Amygdala (tissue), 56 donors: Measurements from ENCODE around the gene SMIM15.
"Not testable (repeated sequence)": the region's sequence is repeated elsewhere in the genome, so short reads cannot be mapped to it uniquely, and the experiment has no call there.

Experiments used
- DNase-seq, 56 donors: peaks; one replicate each; lab custom pipeline; 2025; lab: John Stamatoyannopoulos, UW

The SMIM15 gene

DNA sequence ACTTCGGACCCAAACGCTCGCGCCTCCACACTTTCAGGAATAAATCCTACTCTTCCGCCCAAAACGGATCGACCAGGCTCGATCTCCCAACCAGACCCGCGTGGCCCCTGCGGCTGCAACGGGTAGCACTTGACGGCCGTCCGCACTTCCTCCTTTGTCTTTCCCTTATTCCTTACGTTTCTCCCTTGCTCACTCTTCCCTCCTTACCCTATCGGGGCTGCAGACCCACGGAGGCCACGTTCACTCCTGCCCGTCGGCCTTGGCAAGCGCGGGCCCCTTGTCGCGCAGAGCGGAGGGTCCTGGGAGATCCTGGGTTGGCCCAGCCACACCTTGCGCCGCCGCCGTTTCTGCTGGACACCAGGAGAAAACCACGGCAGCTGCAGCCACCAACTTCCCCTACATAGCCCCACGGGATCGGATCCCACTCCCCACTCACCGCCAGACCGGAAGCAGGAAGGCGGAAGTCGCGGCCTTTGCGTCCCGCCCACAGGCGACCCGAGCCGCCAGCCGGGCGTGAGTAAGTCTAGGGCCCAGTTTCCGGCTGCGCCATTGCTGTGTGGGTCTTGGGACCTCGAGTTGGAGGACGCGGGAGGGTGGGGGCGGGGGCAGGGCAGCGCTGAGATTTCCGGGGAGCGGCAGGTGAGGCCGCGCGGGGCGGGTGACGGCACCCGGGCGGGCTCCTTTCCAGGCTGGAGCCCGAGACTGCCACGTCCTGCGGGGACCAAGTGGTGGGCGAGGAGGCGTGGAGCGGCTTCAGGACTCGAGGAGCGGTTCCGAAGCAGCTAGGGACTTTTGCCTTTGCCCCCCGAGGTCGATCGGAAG lies at the start of gene SMIM15:
TSS of gene SMIM15 (minus strand) at position 459 of the 822 bp plus-strand sequence. CDS start 2,297 bp downstream, outside the sequence.
- peak in 54 of 56 donors; percentile 40 to 87 (median 74) for DNase-seq

- no peak for DNase-seq
Measured at GRCh38 chr5:61207884-61208283, 45.6 kb upstream of the SMIM15 start.

GRCh38 chr5:61205013-61205412 lies 42.7 kb upstream of the SMIM15 start:
- DNase-seq: no peak

- DNase-seq: no peak
Measured at GRCh38 chr5:61202213-61202612, 39.9 kb upstream of the SMIM15 start.

- DNase-seq: no peak
Measured at GRCh38 chr5:61200582-61201155, 38.4 kb upstream of the SMIM15 start.

GRCh38 chr5:61198606-61199005 lies 36.3 kb upstream of the SMIM15 start:
- no peak for DNase-seq

DNA sequence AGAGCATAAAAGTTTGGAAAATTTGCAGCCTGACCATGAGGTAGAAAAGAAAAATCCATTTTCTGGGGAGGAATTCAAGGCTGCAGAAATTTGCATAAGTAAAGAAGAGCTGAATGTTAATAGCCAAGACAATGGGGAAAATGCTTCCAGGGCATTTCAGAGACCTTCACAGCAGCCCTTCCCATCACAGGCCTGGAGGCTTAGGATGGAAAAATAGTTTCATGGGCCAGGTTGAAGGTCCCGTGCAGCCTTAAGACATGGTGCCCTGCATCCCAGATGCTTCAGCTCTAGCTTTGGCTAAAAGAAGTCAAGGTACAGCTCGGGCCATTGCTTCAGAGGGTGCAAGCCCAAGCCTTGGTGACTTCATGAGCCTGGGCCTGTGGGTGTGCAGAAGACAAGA lies 25.6 kb upstream of the SMIM15 start:
- not testable (repeated sequence) for DNase-seq

GRCh38 chr5:61187352-61187751 lies 25.1 kb upstream of the SMIM15 start:
- not testable (repeated sequence) for DNase-seq

- DNase-seq: no peak
Measured at GRCh38 chr5:61186634-61187033, 24.4 kb upstream of the SMIM15 start.

- no peak for DNase-seq
Measured at GRCh38 chr5:61184708-61185107, 22.4 kb upstream of the SMIM15 start.

DNA sequence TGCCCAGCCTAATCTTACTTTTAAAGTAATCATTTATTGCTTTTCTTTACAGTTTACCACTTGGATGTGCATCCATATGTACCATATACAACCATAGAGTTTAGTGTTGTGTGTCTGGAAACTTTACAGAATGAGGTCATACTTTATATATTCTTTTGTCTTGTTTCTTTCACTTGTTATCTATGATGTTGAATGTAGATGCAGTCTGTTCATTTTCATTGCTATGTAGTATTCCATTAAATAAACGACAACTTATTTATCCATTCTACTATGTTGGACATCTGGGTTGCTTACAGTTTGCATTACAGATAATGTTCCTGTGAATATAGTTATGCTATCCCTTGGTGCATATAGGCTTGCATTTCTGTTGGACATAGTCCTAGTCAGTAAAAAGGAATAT lies 21.3 kb upstream of the SMIM15 start:
- no peak for DNase-seq

GRCh38 chr5:61182449-61182848 lies 20.2 kb upstream of the SMIM15 start:
- no peak for DNase-seq

DNA sequence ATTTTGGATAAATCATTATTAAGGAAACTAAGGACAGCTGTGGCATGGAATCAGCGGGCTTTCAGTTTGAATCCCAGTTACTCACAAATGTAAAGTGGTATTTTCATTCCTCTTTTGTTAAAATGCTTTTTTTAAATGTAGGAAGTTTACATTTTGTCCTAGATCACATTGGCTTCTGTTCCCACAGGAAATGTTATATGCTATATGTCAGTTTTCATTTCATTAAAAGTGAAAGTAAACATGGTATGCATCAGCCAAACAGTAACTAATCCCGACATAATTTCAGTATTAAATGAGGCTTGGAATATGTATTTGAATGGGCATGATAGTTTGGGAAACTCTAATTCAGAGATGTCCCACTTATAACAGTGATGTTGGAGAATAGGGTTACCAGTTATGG lies 18.6 kb upstream of the SMIM15 start:
- no peak for DNase-seq

GRCh38 chr5:61178702-61179101 lies 16.4 kb upstream of the SMIM15 start:
- DNase-seq: no peak

DNA sequence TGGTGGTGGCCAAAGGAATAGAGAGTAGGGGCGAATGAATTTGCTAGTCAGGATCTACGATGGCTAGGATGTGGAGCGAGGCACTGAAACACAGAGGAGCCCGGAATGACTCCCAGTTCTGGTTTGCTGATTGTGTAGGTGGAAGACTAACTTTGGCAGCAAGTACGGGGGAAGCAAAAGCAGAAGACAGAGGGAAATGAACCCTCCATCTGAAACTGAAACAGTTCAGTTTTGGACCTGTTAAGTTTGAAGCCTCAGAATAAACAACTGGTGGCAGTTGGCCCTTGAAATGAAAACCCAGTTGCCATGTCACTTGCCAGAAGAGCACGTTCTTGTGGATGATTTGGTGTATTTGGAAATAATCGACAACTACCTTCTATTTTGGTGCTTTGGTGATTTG lies 15.4 kb upstream of the SMIM15 start:
- DNase-seq: peak in 10 of 56 donors; percentile 1 to 14 (median 7)

DNA sequence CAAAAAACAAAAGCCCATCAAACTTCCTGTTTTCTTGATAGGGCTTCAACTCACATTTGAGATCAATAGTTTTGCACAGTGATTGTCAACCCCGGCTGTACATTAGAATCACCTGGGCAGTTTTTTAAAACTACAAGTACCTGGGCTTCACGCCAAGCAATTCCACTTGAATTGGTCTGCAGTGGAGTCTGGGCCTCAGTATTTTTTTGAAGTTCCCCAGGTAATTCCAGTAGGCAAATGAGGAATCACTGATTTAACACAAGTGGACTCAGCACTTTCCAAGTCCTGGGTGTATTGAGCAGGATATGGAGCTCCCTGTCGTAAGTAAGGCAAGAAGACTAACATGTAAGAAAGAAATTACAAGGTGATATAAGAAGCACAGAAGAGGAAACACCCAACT lies 14.8 kb upstream of the SMIM15 start:
- DNase-seq: no peak

- DNase-seq: no peak
Measured at GRCh38 chr5:61176631-61177030, 14.4 kb upstream of the SMIM15 start.

GRCh38 chr5:61171479-61171878 lies 9.2 kb upstream of the SMIM15 start:
- no peak for DNase-seq

DNA sequence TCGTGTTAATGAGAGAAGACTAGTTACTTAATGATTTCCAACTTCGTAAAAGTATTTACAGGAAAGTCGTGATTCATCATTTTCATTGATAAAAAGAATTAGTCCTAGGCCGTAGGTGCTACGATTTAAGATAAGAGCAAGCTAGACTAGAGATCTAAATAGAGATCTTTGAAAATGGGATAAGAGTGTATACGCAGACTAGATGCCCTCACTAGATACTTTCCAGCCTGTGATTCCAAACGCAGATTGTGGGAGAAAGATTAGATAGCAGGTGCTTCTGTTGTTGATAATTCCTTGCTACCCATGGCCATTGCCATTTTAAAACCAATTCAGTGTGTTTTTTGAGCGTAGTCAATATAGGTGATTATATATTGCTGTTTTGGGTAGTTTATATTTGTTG lies 6.7 kb upstream of the SMIM15 start:
- DNase-seq: no peak

- DNase-seq: peak in 9 of 56 donors; percentile 1 to 26 (median 12)
Measured at GRCh38 chr5:61167382-61167781, 5.1 kb upstream of the SMIM15 start.

DNA sequence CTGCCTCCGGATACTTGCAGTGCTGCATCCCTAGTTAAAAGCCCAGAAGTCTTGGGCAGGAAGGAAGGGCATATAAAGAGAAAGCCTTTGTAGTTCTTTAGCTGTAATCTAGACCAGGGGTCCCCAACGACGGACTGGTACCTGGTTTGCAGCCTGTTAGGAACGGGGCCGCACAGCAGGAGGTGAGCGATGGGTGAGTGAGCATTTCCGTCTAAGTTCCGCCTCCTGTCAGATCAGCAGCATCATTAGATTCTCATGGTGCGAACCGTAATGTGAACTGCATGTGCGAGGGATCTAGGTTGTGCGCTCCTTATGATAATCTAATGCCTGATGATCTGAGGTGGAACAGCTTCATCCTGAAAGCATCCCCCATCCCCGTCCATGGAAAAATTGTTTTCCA lies 1.6 kb upstream of the SMIM15 start:
- no peak for DNase-seq
